HEK293 (cell line): ENCODE data around the gene CNTNAP4.

Source experiments
- CTCF ChIA-PET: fragments of 350-600 bp; formaldehyde crosslinking; extraction: SDS; loops from one replicate; lab custom pipeline; 2021; ENCODE audit warnings: antibody characterized with exemption; lab: Yijun Ruan, JAX
- POLR2A ChIA-PET: fragments of 300-600 bp; formaldehyde crosslinking; extraction: SDS; loops from one replicate; lab custom pipeline; 2020; ENCODE audit warnings: antibody characterized with exemption, inconsistent platforms; lab: Yijun Ruan, JAX
- H3K27ac ChIP-seq: fragments of 200-500 bp; sonication (Bioruptor generic); 2 replicates; pipeline ENCODE4 v1.5.1; 2014; ENCODE audit warnings: low read depth, low read length, control low read depth, inconsistent platforms; ENCODE audit errors: extremely low read depth
- H3K36me3 ChIP-seq, 2 experiments: fragments of 200-500 bp in 1 of 2; sonication (Bioruptor generic) in 1 of 2; 1 replicate in 1 of 2; 2 replicates in 1 of 2; pipeline ENCODE4 v1.5.1; 2014 to 2017; ENCODE audit warnings: inconsistent platforms in 2 of 2, low read length in 2 of 2; ENCODE audit not compliant: control insufficient read depth in 2 of 2, insufficient read depth in 1 of 2
- H3K4me1 ChIP-seq: fragments of 200-500 bp; sonication (Bioruptor generic); 2 replicates; pipeline ENCODE4 v1.5.1; 2014; ENCODE audit warnings: mild to moderate bottlenecking, low read length, inconsistent platforms; ENCODE audit not compliant: control insufficient read depth, insufficient read depth
- H3K4me3 ChIP-seq: 2 replicates; pipeline ENCODE4 v1.5.1; 2011; ENCODE audit warnings: low read depth, mild to moderate bottlenecking, control low read depth, low read length, moderate library complexity
- H3K9me3 ChIP-seq: fragments of 200-500 bp; sonication (Bioruptor generic); 2 replicates; pipeline ENCODE4 v1.5.1; 2014; ENCODE audit warnings: low read depth, low read length, inconsistent platforms; ENCODE audit not compliant: control insufficient read depth, insufficient read depth
- EGR2 ChIP-seq: fragments of 450-650 bp; formaldehyde crosslinking; IDR thresholded peaks from 2 replicates; pipeline ENCODE4 v1.5.1; 2016; ENCODE audit warnings: low read depth, missing biosample characterization, missing genetic modification characterization
- GLIS1 ChIP-seq: fragments of 450-650 bp; formaldehyde crosslinking; IDR thresholded peaks from 2 replicates; pipeline ENCODE4 v1.5.1; 2016; ENCODE audit warnings: missing biosample characterization, missing genetic modification characterization
- HOXA7 ChIP-seq: sonication (generic); formaldehyde crosslinking; IDR thresholded peaks from 2 replicates; pipeline ENCODE4 v1.8.1; 2022; ENCODE audit warnings: missing genetic modification reagents, borderline replicate concordance
- KLF1 ChIP-seq: fragments of 450-650 bp; formaldehyde crosslinking; IDR thresholded peaks from 2 replicates; pipeline ENCODE4 v1.5.1; 2016; ENCODE audit warnings: missing biosample characterization, missing genetic modification characterization
- MYNN ChIP-seq: fragments of 450-650 bp; formaldehyde crosslinking; IDR thresholded peaks from 2 replicates; pipeline ENCODE4 v1.5.1; 2016; ENCODE audit warnings: missing biosample characterization, missing genetic modification characterization, borderline replicate concordance
- TCF7L2 ChIP-seq: IDR thresholded peaks from 2 replicates; pipeline ENCODE4 v1.6.1; 2011; ENCODE audit warnings: low read depth, mild to moderate bottlenecking, inconsistent platforms, low read length, moderate library complexity, borderline replicate concordance
- WT1 ChIP-seq: fragments of 450-650 bp; formaldehyde crosslinking; IDR thresholded peaks from 2 replicates; pipeline ENCODE4 v1.5.1; 2016; ENCODE audit warnings: missing biosample characterization, missing genetic modification characterization
- YY1 ChIP-seq: fragments of 450-650 bp; formaldehyde crosslinking; IDR thresholded peaks from 2 replicates; pipeline ENCODE4 v1.5.1; 2018; ENCODE audit warnings: missing biosample characterization, missing genetic modification characterization
- ZBTB8A ChIP-seq: fragments of 450-650 bp; formaldehyde crosslinking; IDR thresholded peaks from 2 replicates; pipeline ENCODE4 v1.5.1; 2016; ENCODE audit warnings: missing biosample characterization, missing genetic modification characterization
- ZFHX2 ChIP-seq: fragments of 450-650 bp; formaldehyde crosslinking; conservative IDR thresholded peaks from 2 replicates; pipeline ENCODE4 v1.5.1; 2016; ENCODE audit warnings: missing biosample characterization, missing genetic modification characterization
- ZNF112 ChIP-seq: fragments of 450-650 bp; formaldehyde crosslinking; IDR thresholded peaks from 2 replicates; pipeline ENCODE4 v1.5.0; 2017; ENCODE audit warnings: missing biosample characterization, missing genetic modification characterization
- ZNF121 ChIP-seq: fragments of 450-650 bp; formaldehyde crosslinking; IDR thresholded peaks from 2 replicates; pipeline ENCODE4 v1.5.1; 2016; ENCODE audit warnings: missing biosample characterization, missing genetic modification characterization
- ZNF146 ChIP-seq: fragments of 450-650 bp; formaldehyde crosslinking; IDR thresholded peaks from 2 replicates; pipeline ENCODE4 v1.5.1; 2016; ENCODE audit warnings: missing biosample characterization, missing genetic modification characterization
- ZNF24 ChIP-seq: fragments of 450-650 bp; formaldehyde crosslinking; IDR thresholded peaks from 2 replicates; pipeline ENCODE4 v1.5.1; 2016; ENCODE audit warnings: missing biosample characterization, missing genetic modification characterization
- ZNF274 ChIP-seq, 2 experiments: fragments of 200-500 bp in 1 of 2; fragments of 450-650 bp in 1 of 2; sonication (Bioruptor generic) in 1 of 2; formaldehyde crosslinking in 1 of 2; IDR thresholded peaks; 2 replicates each; pipeline versions ENCODE4 v1.5.1 to v1.6.1; 2014 to 2016; ENCODE audit warnings: borderline replicate concordance in 1 of 2, inconsistent platforms in 1 of 2, low read length in 1 of 2, missing biosample characterization in 1 of 2, missing genetic modification characterization in 1 of 2
- ZNF350 ChIP-seq: fragments of 450-650 bp; formaldehyde crosslinking; IDR thresholded peaks from 2 replicates; pipeline ENCODE4 v1.5.0; 2017; ENCODE audit warnings: missing biosample characterization, mild to moderate bottlenecking, missing genetic modification characterization
- ZNF433 ChIP-seq: fragments of 450-650 bp; formaldehyde crosslinking; IDR thresholded peaks from 2 replicates; pipeline ENCODE4 v1.5.1; 2016; ENCODE audit warnings: missing biosample characterization, missing genetic modification characterization, low read depth
- ZNF510 ChIP-seq: fragments of 450-650 bp; formaldehyde crosslinking; IDR thresholded peaks from 2 replicates; pipeline ENCODE4 v1.5.1; 2018; ENCODE audit warnings: mild to moderate bottlenecking, missing genetic modification characterization, missing biosample characterization; ENCODE audit not compliant: insufficient replicate concordance
- ZNF555 ChIP-seq: fragments of 450-650 bp; formaldehyde crosslinking; conservative IDR thresholded peaks from 2 replicates; pipeline ENCODE4 v1.5.1; 2017; ENCODE audit warnings: missing biosample characterization, mild to moderate bottlenecking, missing genetic modification characterization, inconsistent platforms
- ZNF624 ChIP-seq: fragments of 450-650 bp; formaldehyde crosslinking; IDR thresholded peaks from 2 replicates; pipeline ENCODE4 v1.5.1; 2017; ENCODE audit warnings: missing biosample characterization, missing genetic modification characterization
- ZNF664 ChIP-seq: fragments of 450-650 bp; formaldehyde crosslinking; IDR thresholded peaks from 2 replicates; pipeline ENCODE4 v1.5.1; 2016; ENCODE audit warnings: missing biosample characterization, missing genetic modification characterization
- ZNF776 ChIP-seq: fragments of 450-650 bp; formaldehyde crosslinking; IDR thresholded peaks from 2 replicates; pipeline ENCODE4 v1.5.0; 2017; ENCODE audit warnings: missing biosample characterization, missing genetic modification characterization, borderline replicate concordance
- ZSCAN16 ChIP-seq: fragments of 450-650 bp; formaldehyde crosslinking; IDR thresholded peaks from 2 replicates; pipeline ENCODE4 v1.5.1; 2016; ENCODE audit warnings: missing biosample characterization, missing genetic modification characterization
- ZSCAN30 ChIP-seq: fragments of 450-650 bp; IDR thresholded peaks from 2 replicates; pipeline ENCODE4 v1.5.1; 2018; ENCODE audit warnings: missing biosample characterization, mild to moderate bottlenecking, missing genetic modification characterization, moderate library complexity
- ZXDB ChIP-seq: fragments of 450-650 bp; formaldehyde crosslinking; IDR thresholded peaks from 2 replicates; pipeline ENCODE4 v1.5.1; 2016; ENCODE audit warnings: missing biosample characterization, missing genetic modification characterization
- TF ChIP-seq, protein P1 (sequence below): fragments of 450-650 bp; formaldehyde crosslinking; IDR thresholded peaks from 2 replicates; pipeline ENCODE4 v1.5.1; 2017; ENCODE audit warnings: missing biosample characterization, mild to moderate bottlenecking, missing genetic modification characterization, moderate library complexity
- TF ChIP-seq, protein P2 (sequence below): fragments of 450-650 bp; formaldehyde crosslinking; IDR thresholded peaks from 2 replicates; pipeline ENCODE4 v1.5.1; 2016; ENCODE audit warnings: missing biosample characterization, missing genetic modification characterization

Gene CNTNAP4

DNA sequence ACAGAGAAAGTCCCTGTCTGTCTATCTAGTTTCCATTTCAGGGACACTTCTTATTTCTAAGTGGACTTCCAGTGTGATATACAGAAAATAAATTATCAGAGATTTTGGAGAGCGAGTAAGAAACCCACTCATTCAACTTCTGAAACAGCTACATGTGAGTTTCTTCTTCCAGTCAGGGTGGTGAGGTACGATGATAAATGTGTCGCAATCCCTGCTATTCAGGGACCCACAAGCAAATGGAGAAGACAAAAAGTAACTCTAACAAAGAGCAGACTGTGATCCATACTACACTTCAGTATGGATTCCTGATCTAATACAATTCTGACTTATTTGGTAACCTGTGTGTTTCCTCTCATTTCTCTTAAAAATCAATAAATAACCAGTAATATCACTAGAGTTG is 16.8 kb downstream of the CNTNAP4 start (continued):
- TF ChIP-seq, protein P1, sequence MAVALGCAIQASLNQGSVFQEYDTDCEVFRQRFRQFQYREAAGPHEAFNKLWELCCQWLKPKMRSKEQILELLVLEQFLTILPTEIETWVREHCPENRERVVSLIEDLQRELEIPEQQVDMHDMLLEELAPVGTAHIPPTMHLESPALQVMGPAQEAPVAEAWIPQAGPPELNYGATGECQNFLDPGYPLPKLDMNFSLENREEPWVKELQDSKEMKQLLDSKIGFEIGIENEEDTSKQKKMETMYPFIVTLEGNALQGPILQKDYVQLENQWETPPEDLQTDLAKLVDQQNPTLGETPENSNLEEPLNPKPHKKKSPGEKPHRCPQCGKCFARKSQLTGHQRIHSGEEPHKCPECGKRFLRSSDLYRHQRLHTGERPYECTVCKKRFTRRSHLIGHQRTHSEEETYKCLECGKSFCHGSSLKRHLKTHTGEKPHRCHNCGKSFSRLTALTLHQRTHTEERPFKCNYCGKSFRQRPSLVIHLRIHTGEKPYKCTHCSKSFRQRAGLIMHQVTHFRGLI (tag by site-specific recombination), result no peak
- no peak for TF ChIP-seq ZNF776 (tag by site-specific recombination)
- TF ChIP-seq ZNF555 (tag by site-specific recombination), result no peak
- no peak for TF ChIP-seq ZSCAN30 (tag by site-specific recombination)
- no peak for TF ChIP-seq ZNF624 (tag by site-specific recombination)
- TF ChIP-seq, protein P2, sequence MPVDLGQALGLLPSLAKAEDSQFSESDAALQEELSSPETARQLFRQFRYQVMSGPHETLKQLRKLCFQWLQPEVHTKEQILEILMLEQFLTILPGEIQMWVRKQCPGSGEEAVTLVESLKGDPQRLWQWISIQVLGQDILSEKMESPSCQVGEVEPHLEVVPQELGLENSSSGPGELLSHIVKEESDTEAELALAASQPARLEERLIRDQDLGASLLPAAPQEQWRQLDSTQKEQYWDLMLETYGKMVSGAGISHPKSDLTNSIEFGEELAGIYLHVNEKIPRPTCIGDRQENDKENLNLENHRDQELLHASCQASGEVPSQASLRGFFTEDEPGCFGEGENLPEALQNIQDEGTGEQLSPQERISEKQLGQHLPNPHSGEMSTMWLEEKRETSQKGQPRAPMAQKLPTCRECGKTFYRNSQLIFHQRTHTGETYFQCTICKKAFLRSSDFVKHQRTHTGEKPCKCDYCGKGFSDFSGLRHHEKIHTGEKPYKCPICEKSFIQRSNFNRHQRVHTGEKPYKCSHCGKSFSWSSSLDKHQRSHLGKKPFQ (tag by site-specific recombination), result no peak
- no peak for TF ChIP-seq ZNF274 (IDR thresholded peaks at IDR 0.05; ENCODE audit: low read length)
- no peak for TF ChIP-seq ZNF274 (tag by site-specific recombination; IDR thresholded peaks at IDR 0.05; ENCODE audit: borderline replicate concordance)

DNA sequence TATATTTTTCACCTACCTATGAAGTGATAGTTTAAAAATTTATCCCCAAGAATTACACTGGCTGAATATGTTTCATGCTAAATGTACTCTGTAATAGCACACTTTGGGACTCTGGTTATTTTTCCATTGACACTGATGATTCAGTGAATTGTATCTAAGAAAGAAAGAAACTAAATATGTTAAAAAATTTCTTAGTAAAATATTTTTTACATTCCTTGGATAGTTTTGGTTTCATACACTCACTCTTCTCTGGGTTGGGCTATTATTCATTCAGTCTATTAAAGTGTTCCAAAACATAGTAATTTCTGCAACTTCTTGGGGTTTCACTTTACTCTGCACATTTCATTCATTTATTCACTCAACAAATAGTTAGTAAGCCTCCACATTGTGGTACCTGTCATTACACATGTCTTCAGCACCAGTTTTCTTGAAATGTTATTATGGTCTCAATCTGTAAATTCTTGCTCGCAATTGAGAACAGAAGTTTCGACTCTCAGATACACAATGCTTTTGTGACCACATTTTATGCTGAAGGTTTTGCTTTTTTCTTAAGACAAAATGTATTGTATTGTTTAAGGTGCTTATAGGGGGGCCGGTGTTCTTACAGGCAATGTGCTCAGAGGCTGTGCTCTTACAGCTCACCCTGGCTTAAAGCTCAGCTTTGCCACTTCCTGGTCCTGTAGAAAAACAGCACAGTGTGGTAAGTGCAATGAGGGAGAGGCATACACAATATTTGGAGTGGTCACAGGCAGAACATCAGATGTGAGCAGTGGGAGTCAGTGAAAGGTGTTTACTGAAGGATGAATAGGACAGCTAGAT is 17.4 kb downstream of the CNTNAP4 start:
- Histone ChIP-seq H3K27ac (no peak overlapping the region), H3K4me3 (no peak overlapping the region), H3K36me3 (no peaks in the 10 kb centered on the region), H3K9me3 (no peaks in the 10 kb centered on the region), H3K4me1 (no peaks in the 10 kb centered on the region)
- no peak for TF ChIP-seq KLF1 (tag by site-specific recombination)
- no peak for TF ChIP-seq ZNF121 (tag by site-specific recombination)
- no peak for TF ChIP-seq GLIS1 (tag by site-specific recombination)
- no peak for TF ChIP-seq YY1 (tag by site-specific recombination)
- TF ChIP-seq MYNN, result no peak
- TF ChIP-seq HOXA7, result no peak
- TF ChIP-seq ZSCAN16 (tag by site-specific recombination), result no peak
- no peak for TF ChIP-seq TCF7L2
- ChIA-PET CTCF (no interaction called here), POLR2A (no interaction called here)

- Histone ChIP-seq H3K4me3 (no peak overlapping the region), H3K4me1 (no peaks in the 10 kb centered on the region), H3K27ac (no peak overlapping the region), H3K36me3 (no peaks in the 10 kb centered on the region), H3K9me3 (no peaks in the 10 kb centered on the region)
- ChIA-PET POLR2A (no interaction called here), CTCF (interaction anchor here (1.4 kb wide), 1 partner anchor 33 kb away, joined by 6 read pairs; no protein-coding TSS in a partner anchor)
- TF ChIP-seq ZNF433 (tag by site-specific recombination) (no peak), ZNF24 (tag by site-specific recombination) (no peak), ZBTB8A (tag by site-specific recombination) (no peak), EGR2 (tag by site-specific recombination) (no peak), ZNF146 (tag by site-specific recombination) (no peak), ZXDB (tag by site-specific recombination) (no peak), WT1 (no peak), ZNF510 (tag by site-specific recombination) (no peak), ZNF350 (tag by site-specific recombination) (no peak), ZNF112 (tag by site-specific recombination) (no peak), ZFHX2 (tag by site-specific recombination) (no peak), ZNF664 (tag by site-specific recombination) (no peak)
Observed at GRCh38 chr16:76297941-76298340, 20.7 kb downstream of the CNTNAP4 start.
